SU-DHL-6 (cell line): ENCODE results near the gene CD93.

Experiments
- H2AFZ ChIP-seq: fragments of 200-600 bp; sonication (generic); 2 replicates; pipeline ENCODE4 v1.6.1; 2014; ENCODE audit warnings: low read depth, mild to moderate bottlenecking, moderate library complexity, mixed read lengths, antibody characterized with exemption, low read length; ENCODE audit not compliant: severe bottlenecking
- H3F3A ChIP-seq: fragments of 200-600 bp; shearing (Covaris generic); 2 replicates; pipeline ENCODE4 v1.6.0; 2016; ENCODE audit warnings: antibody characterized with exemption, mild to moderate bottlenecking; ENCODE audit not compliant: insufficient read depth
- H3K27ac ChIP-seq: fragments of 200-600 bp; sonication (generic); 2 replicates; pipeline ENCODE4 v1.5.1; 2016; ENCODE audit warnings: low read depth, mild to moderate bottlenecking, low read length, moderate library complexity, mixed read lengths
- H3K27me3 ChIP-seq: fragments of 200-600 bp; sonication (generic), shearing (Covaris generic); 2 replicates; pipeline ENCODE4 v1.6.0; 2014; ENCODE audit warnings: mild to moderate bottlenecking, low read length
- H3K36me3 ChIP-seq: fragments of 200-600 bp; sonication (generic); 2 replicates; pipeline ENCODE4 v1.6.1; 2014; ENCODE audit warnings: mild to moderate bottlenecking, low read length, mixed read lengths
- H3K4me2 ChIP-seq: fragments of 300-600, 200-600 bp; shearing (Covaris generic), sonication (generic); 2 replicates; pipeline ENCODE4 v1.6.0; 2014; ENCODE audit warnings: low read length, low read depth, mild to moderate bottlenecking; ENCODE audit not compliant: poor library complexity, severe bottlenecking
- H3K4me3 ChIP-seq: fragments of 200-600 bp; sonication (generic); 2 replicates; pipeline ENCODE4 v1.5.1; 2014; ENCODE audit warnings: antibody characterized with exemption, low read length, mild to moderate bottlenecking, mixed read lengths; ENCODE audit not compliant: insufficient read depth, poor library complexity, severe bottlenecking
- H3K79me2 ChIP-seq: fragments of 200-600 bp; sonication (generic); 2 replicates; pipeline ENCODE4 v1.6.1; 2014; ENCODE audit warnings: mild to moderate bottlenecking, low read length, moderate library complexity; ENCODE audit not compliant: insufficient read depth
- H3K9ac ChIP-seq: fragments of 200-600 bp; sonication (generic); 2 replicates; pipeline ENCODE4 v1.7.0; 2014; ENCODE audit warnings: mild to moderate bottlenecking, low read length
- H3K9me2 ChIP-seq: fragments of 200-600 bp; sonication (generic); replicated peaks from 2 replicates; pipeline ENCODE4 v1.6.1; 2014; ENCODE audit warnings: low read length; ENCODE audit not compliant: insufficient read depth
- H3K9me3 ChIP-seq: fragments of 200-600 bp; sonication (generic); 2 replicates; pipeline ENCODE4 v1.6.1; 2014; ENCODE audit warnings: low read length, mixed read lengths; ENCODE audit not compliant: insufficient read depth
- H4K20me1 ChIP-seq: fragments of 200-600 bp; sonication (generic); 2 replicates; pipeline ENCODE4 v1.6.1; 2014; ENCODE audit warnings: low read depth, mild to moderate bottlenecking, antibody characterized with exemption, low read length, moderate library complexity, mixed read lengths
- EZH2phosphoT487 ChIP-seq: fragments of 200-600 bp; sonication (generic), shearing (Covaris generic); conservative IDR thresholded peaks from 2 replicates; pipeline ENCODE4 v1.6.1; 2018; ENCODE audit warnings: mild to moderate bottlenecking, antibody characterized with exemption, low read length, moderate library complexity, mixed read lengths
- TF ChIP-seq, protein P1 (sequence below): fragments of 200-600 bp; sonication (generic); IDR thresholded peaks from one replicate; pipeline ENCODE4 v1.5.1; 2017; ENCODE audit warnings: antibody characterized with exemption, mild to moderate bottlenecking, low read length, moderate library complexity; ENCODE audit not compliant: insufficient read depth, poor library complexity, severe bottlenecking

Gene CD93

DNA sequence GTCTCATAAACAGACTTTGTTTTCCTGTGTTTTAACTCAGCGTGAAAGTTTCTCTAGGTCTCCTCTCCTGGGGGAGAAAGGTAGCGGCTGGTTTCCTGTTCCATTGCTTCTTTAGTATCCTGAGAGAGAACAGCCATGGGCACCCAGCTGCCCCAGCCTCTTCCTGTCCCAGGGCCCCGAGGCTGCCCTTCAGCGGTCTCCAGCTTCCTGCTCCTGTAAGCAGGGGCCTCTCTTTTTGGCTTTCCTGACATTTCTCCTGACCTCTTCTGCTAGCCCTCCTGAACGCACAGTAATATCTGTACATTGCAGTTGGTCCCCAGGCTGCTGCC, 53.4 kb downstream of the CD93 start:
- Histone ChIP-seq H2AFZ (no peak overlapping the region), H3K9ac (no peak overlapping the region), H3K36me3 (no peaks in the 10 kb centered on the region)

DNA sequence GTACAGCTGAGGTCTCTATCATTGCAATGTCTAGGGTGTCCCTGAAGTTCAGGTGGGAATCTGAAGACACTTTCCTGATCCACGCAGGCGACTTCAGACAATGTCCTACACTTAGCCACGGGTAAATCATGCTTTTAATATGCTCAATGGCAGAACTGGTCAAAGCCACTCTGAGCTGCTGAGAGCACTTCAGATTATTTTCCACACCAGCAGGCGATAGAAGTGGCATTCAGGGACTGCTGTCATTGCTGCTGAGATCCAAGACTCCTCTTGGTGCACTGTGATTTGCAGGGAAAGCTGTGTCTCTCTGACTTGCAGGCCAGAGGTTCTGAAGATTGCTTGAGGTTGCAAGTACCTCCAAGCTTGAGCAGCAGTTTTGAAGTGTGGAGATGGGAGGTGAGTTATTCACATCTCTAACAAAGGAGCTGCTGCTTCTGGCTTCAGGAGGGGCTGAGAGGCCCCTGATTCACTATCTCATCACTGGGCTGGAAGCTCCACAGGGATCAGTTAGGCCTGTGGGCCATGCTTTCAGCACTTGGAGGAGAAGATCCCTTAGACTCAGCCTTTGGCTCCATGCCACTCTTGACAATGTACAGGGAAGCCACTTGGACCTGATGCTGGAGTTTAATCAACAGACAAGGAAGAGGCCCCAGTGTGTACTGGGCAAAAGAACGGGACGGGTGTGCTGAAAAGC, 53.9 kb downstream of the CD93 start:
- no peaks in the 10 kb centered on the region for H3K9me2 ChIP-seq
- no peaks in the 10 kb centered on the region for H3K27me3 ChIP-seq
- H3K9ac ChIP-seq, result no peak overlapping the region
- no peaks in the 10 kb centered on the region for H3K9me3 ChIP-seq
- no peak overlapping the region for H2AFZ ChIP-seq
- no peak overlapping the region for H3K4me3 ChIP-seq
- no peak overlapping the region for H3K27ac ChIP-seq
- TF ChIP-seq, protein P1, sequence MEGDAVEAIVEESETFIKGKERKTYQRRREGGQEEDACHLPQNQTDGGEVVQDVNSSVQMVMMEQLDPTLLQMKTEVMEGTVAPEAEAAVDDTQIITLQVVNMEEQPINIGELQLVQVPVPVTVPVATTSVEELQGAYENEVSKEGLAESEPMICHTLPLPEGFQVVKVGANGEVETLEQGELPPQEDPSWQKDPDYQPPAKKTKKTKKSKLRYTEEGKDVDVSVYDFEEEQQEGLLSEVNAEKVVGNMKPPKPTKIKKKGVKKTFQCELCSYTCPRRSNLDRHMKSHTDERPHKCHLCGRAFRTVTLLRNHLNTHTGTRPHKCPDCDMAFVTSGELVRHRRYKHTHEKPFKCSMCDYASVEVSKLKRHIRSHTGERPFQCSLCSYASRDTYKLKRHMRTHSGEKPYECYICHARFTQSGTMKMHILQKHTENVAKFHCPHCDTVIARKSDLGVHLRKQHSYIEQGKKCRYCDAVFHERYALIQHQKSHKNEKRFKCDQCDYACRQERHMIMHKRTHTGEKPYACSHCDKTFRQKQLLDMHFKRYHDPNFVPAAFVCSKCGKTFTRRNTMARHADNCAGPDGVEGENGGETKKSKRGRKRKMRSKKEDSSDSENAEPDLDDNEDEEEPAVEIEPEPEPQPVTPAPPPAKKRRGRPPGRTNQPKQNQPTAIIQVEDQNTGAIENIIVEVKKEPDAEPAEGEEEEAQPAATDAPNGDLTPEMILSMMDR, result no peak
- no peak for TF ChIP-seq EZH2phosphoT487
- H4K20me1 ChIP-seq, result no peaks in the 10 kb centered on the region
- H3K4me2 ChIP-seq, result no peak overlapping the region
- H3F3A ChIP-seq, result no peaks in the 10 kb centered on the region
- H3K36me3 ChIP-seq, result no peaks in the 10 kb centered on the region
- no peaks in the 10 kb centered on the region for H3K79me2 ChIP-seq

More for the DNA sequence above, 53.4 kb downstream of the CD93 start:
- Histone ChIP-seq H4K20me1 (no peaks in the 10 kb centered on the region), H3K79me2 (no peaks in the 10 kb centered on the region), H3K4me2 (no peak overlapping the region), H3F3A (no peaks in the 10 kb centered on the region), H3K27me3 (no peaks in the 10 kb centered on the region), H3K9me2 (no peaks in the 10 kb centered on the region), H3K4me3 (no peak overlapping the region), H3K27ac (no peak overlapping the region), H3K9me3 (no peaks in the 10 kb centered on the region)
- no peak for TF ChIP-seq EZH2phosphoT487
- TF ChIP-seq, protein P1, result no peak

- Histone ChIP-seq H3K9me3 (no peaks in the 10 kb centered on the region), H3K36me3 (no peaks in the 10 kb centered on the region), H3F3A (no peaks in the 10 kb centered on the region), H3K4me3 (no peak overlapping the region), H2AFZ (no peak overlapping the region), H3K9me2 (no peaks in the 10 kb centered on the region), H4K20me1 (no peaks in the 10 kb centered on the region), H3K79me2 (no peaks in the 10 kb centered on the region), H3K9ac (no peak overlapping the region), H3K27ac (no peak overlapping the region), H3K27me3 (no peaks in the 10 kb centered on the region), H3K4me2 (no peak overlapping the region)
- TF ChIP-seq EZH2phosphoT487, result no peak
- TF ChIP-seq, protein P1, result no peak
Observed at GRCh38 chr20:23031346-23031745, 54.8 kb downstream of the CD93 start.
